HL-60 (cell line): ENCODE measurements around the gene SH3RF3.

Experiments
- DNase-seq, 2 experiments: peaks; one replicate each; pipeline ENCODE4 v3.0.0-alpha.2; 2010 to 2020; ENCODE audit warnings: low read depth in 1 of 2, low spot score in 1 of 2
- H3K27ac ChIP-seq: fragments of 250-450 bp; sonication (Bioruptor Pico); replicated peaks from 2 replicates; pipeline ENCODE4 v1.5.1; 2020; ENCODE audit warnings: mild to moderate bottlenecking, moderate library complexity
- H3K27me3 ChIP-seq: fragments of 250-450 bp; sonication (Bioruptor Pico); 2 replicates; pipeline ENCODE4 v1.5.1; 2021; ENCODE audit warnings: mild to moderate bottlenecking, moderate library complexity; ENCODE audit not compliant: insufficient read depth, poor library complexity, severe bottlenecking
- H3K4me3 ChIP-seq: replicated peaks from 2 replicates; pipeline ENCODE4 v1.5.1; 2011; ENCODE audit warnings: mild to moderate bottlenecking, control low read depth, low read length; ENCODE audit not compliant: insufficient read depth
- CTCF ChIP-seq: IDR thresholded peaks from one replicate; pipeline ENCODE4 v1.5.1; 2011; ENCODE audit warnings: low read length, control low read depth, inconsistent platforms; ENCODE audit not compliant: insufficient read depth
- GABPA ChIP-seq: IDR thresholded peaks from 2 replicates; pipeline ENCODE4 v1.6.1; 2012; ENCODE audit warnings: low read depth
- POLR2AphosphoS5 ChIP-seq: IDR thresholded peaks from 2 replicates; pipeline ENCODE4 v1.6.1; 2012; ENCODE audit warnings: low read depth
- SPI1 ChIP-seq: IDR thresholded peaks from 2 replicates; pipeline ENCODE4 v1.6.1; 2012; ENCODE audit warnings: low read depth, mild to moderate bottlenecking, borderline replicate concordance
- TF ChIP-seq, protein P1 (sequence below): IDR thresholded peaks from 2 replicates; pipeline ENCODE4 v1.6.1; 2012; ENCODE audit warnings: low read depth; ENCODE audit not compliant: insufficient replicate concordance

Gene SH3RF3

DNA sequence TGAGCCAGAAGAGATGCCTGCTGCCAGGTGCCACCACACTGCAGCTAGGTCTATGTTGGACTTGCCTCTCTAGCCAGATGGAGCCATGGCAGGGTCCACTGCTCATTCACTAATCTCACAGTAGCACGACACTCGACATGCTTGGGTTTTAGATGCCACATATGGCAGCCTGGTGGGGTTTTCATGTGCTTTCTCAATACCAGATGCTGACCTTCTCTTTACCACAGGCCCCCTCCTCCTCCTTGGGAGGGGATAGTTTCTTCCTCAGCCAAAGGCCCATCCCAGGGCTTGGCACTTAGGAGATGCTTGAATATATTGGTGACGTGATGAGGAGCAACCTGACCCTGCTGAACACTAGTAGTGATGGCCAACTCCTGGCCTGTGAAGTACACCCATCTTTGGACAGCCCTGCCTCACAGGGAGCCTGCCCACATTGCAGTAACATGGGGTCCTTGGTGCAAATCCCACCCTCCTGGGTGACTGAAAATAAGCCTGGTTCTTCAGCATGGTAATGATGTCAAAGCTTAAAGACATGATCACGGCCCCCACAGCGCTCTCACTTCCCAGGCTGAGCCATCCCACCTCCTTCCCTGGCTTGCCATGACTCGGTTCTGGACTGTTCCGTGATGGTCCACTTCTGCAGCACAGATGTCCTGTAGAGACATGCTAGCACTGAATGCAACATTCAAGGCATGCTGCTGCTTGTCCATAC, 227.5 kb downstream of the SH3RF3 start:
- Histone ChIP-seq H3K27me3 (no peaks in the 10 kb centered on the region), H3K4me3 (no peak overlapping the region), H3K27ac (no peak overlapping the region)
- no peak for TF ChIP-seq GABPA
- no peak for TF ChIP-seq POLR2AphosphoS5
- no peak for TF ChIP-seq SPI1
- TF ChIP-seq CTCF = no peak
- TF ChIP-seq, protein P1, sequence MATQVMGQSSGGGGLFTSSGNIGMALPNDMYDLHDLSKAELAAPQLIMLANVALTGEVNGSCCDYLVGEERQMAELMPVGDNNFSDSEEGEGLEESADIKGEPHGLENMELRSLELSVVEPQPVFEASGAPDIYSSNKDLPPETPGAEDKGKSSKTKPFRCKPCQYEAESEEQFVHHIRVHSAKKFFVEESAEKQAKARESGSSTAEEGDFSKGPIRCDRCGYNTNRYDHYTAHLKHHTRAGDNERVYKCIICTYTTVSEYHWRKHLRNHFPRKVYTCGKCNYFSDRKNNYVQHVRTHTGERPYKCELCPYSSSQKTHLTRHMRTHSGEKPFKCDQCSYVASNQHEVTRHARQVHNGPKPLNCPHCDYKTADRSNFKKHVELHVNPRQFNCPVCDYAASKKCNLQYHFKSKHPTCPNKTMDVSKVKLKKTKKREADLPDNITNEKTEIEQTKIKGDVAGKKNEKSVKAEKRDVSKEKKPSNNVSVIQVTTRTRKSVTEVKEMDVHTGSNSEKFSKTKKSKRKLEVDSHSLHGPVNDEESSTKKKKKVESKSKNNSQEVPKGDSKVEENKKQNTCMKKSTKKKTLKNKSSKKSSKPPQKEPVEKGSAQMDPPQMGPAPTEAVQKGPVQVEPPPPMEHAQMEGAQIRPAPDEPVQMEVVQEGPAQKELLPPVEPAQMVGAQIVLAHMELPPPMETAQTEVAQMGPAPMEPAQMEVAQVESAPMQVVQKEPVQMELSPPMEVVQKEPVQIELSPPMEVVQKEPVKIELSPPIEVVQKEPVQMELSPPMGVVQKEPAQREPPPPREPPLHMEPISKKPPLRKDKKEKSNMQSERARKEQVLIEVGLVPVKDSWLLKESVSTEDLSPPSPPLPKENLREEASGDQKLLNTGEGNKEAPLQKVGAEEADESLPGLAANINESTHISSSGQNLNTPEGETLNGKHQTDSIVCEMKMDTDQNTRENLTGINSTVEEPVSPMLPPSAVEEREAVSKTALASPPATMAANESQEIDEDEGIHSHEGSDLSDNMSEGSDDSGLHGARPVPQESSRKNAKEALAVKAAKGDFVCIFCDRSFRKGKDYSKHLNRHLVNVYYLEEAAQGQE = no peak
- no peak for DNase-seq

DNA sequence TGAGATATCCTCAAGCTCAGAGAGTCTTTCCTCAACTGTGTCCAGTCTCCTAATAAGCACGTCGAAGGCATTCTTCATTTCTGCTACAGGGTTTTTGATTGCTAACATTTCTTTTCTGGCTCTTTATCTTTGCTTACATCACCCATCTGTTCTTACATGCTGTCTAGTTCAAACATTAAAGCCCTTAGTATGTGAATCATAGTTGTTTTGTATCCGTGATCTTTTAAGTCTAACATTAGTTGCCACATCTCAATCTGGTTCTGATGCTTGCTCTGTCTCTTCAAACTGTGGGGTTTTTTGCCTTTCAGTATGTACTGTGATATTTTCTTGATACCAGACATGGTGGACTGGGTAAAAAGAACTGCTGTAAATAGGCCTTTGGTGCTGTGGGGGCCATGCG, 235.2 kb downstream of the SH3RF3 start:
- no peak overlapping the region for H3K4me3 ChIP-seq
- H3K27me3 ChIP-seq = no peaks in the 10 kb centered on the region
- DNase-seq = no peak
- TF ChIP-seq SPI1 (no peak), GABPA (no peak), CTCF (no peak), POLR2AphosphoS5 (no peak)
- TF ChIP-seq, protein P1 = no peak
- no peak overlapping the region for H3K27ac ChIP-seq

- Histone ChIP-seq H3K27me3 (no peaks in the 10 kb centered on the region), H3K4me3 (no peak overlapping the region), H3K27ac (no peak overlapping the region)
- no peak for TF ChIP-seq CTCF
- no peak for TF ChIP-seq POLR2AphosphoS5
- no peak for TF ChIP-seq GABPA
- TF ChIP-seq SPI1 = no peak
- TF ChIP-seq, protein P1 = no peak
- no peak for DNase-seq
Observed at GRCh38 chr2:109365131-109365530, 236.1 kb downstream of the SH3RF3 start.
